Panc1 (cell line): ENCODE measurements around the gene DDIT3. TPM values are rescaled to one million over a fixed set of nuclear protein-coding genes. Genes with fewer than 3 reads are reported as not detected.

Experiments
- ATAC-seq: fragments of 200-7000 bp; cut with Tn5 transposase; 2 replicates; pipeline ENCODE4 v1.9.1; 2020; ENCODE audit warnings: mild to moderate bottlenecking, moderate library complexity
- BruUV-seq: library from RNA; stranded (reverse); fragments of 400-500 nt; replicated peaks from 2 replicates; lab custom pipeline; 2021; lab: Mats Ljungman, UMichigan
- CTCF ChIA-PET: fragments of 300-600 bp; sonication (Branson Sonifier 250); formaldehyde crosslinking; loops from one replicate; lab custom pipeline; 2022; ENCODE audit warnings: antibody characterized with exemption; lab: Charles Lee
- POLR2A ChIA-PET: fragments of 300-600 bp; sonication (Branson Sonifier 250); formaldehyde crosslinking; loops from one replicate; lab custom pipeline; 2022; ENCODE audit warnings: antibody characterized with exemption; lab: Charles Lee
- DNase-seq: peaks from one replicate; pipeline ENCODE4 v3.0.0-alpha.2; 2010; ENCODE audit warnings: low read depth, low spot score
- H3K27ac ChIP-seq: 2 replicates; pipeline ENCODE4 v1.5.1; 2011; ENCODE audit warnings: mild to moderate bottlenecking, low read length, inconsistent platforms
- H3K27me3 ChIP-seq: fragments of 200-500 bp; sonication (Bioruptor generic); 2 replicates; pipeline ENCODE4 v1.6.0; 2014; ENCODE audit warnings: low read length, inconsistent platforms; ENCODE audit not compliant: control insufficient read depth, insufficient read depth
- H3K36me3 ChIP-seq: fragments of 200-500 bp; sonication (Bioruptor generic); 2 replicates; pipeline ENCODE4 v1.5.1; 2014; ENCODE audit warnings: inconsistent platforms, mild to moderate bottlenecking, low read length, moderate library complexity; ENCODE audit not compliant: control insufficient read depth, insufficient read depth
- H3K4me1 ChIP-seq: 2 replicates; pipeline ENCODE4 v1.5.1; 2011; ENCODE audit warnings: inconsistent platforms, mild to moderate bottlenecking, low read length, moderate library complexity; ENCODE audit not compliant: control insufficient read depth, insufficient read depth
- H3K4me3 ChIP-seq, 2 experiments: 2 replicates each; pipeline ENCODE4 v1.5.1; 2011 to 2012; ENCODE audit warnings: low read depth in 2 of 2, low read length in 2 of 2, mild to moderate bottlenecking in 2 of 2, inconsistent platforms in 1 of 2, moderate library complexity in 1 of 2
- H3K9me3 ChIP-seq: fragments of 200-500 bp; sonication (Bioruptor generic); 2 replicates; pipeline ENCODE4 v1.5.1; 2014; ENCODE audit warnings: low read depth, mild to moderate bottlenecking, inconsistent platforms, low read length, moderate library complexity; ENCODE audit not compliant: control insufficient read depth, insufficient read depth
- CTCF ChIP-seq: fragments of 450-650 bp; IDR thresholded peaks from 2 replicates; pipeline ENCODE4 v1.5.1; 2017; ENCODE audit warnings: mild to moderate bottlenecking
- POLR2AphosphoS5 ChIP-seq: IDR thresholded peaks from 2 replicates; pipeline ENCODE4 v1.6.1; 2012; ENCODE audit warnings: mild to moderate bottlenecking, low read depth, low read length, moderate library complexity
- REST ChIP-seq, 2 experiments: IDR thresholded peaks; 2 replicates each; pipeline ENCODE4 v1.6.1; 2011 to 2012; ENCODE audit warnings: low read depth in 2 of 2, control low read depth in 1 of 2, low read length in 1 of 2, mild to moderate bottlenecking in 1 of 2, moderate library complexity in 1 of 2; ENCODE audit not compliant: insufficient read depth in 1 of 2
- SIN3A ChIP-seq: IDR thresholded peaks from 2 replicates; pipeline ENCODE4 v1.6.1; 2012; ENCODE audit warnings: low read depth, mild to moderate bottlenecking, low read length, moderate library complexity, borderline replicate concordance; ENCODE audit not compliant: insufficient read depth
- TCF7L2 ChIP-seq: IDR thresholded peaks from 2 replicates; pipeline ENCODE4 v1.6.1; 2011; ENCODE audit warnings: mild to moderate bottlenecking, low read depth, low read length, inconsistent platforms
- in situ Hi-C: cut with HindIII; loops from 2 replicates; pipeline ENCODE4 v1.10.0; 2016; ENCODE audit warnings: low sequenced_read_pairs, low pct_unique_long_range_greater_than_20kb
- intact Hi-C: fragments of 100-400 bp; cut with micrococcal nuclease; formaldehyde crosslinking; loops from one replicate; pipeline ENCODE4 v1.10.0; 2022; ENCODE audit not compliant: unreplicated experiment
- total RNA-seq: library from RNA; stranded (reverse); gene quantifications from one replicate; pipeline ENCODE4 v1.2.1, GENCODE V29; 2021; ENCODE audit not compliant: unreplicated experiment

The DDIT3 gene
- total RNA-seq, 1 experiment from 2014 or later = 47.2 TPM

GRCh38 chr12:57545809-57546437 is 25.6 kb upstream of the DDIT3 start:
- Histone ChIP-seq H3K36me3 (peaks cover 4% of the 10 kb centered on the region; the same call in 1 of the 2 replicates), H3K4me1 (peaks cover 20% of the 10 kb centered on the region), H3K4me3 (peak overlapping the region; percentile 88 to 98), H3K9me3 (no peaks in the 10 kb centered on the region), H3K27ac (peak overlapping the region; percentile 92), H3K27me3 (no peaks in the 10 kb centered on the region)
- in situ Hi-C loops (no loop called here), intact Hi-C loops (no loop called here)
- TF ChIP-seq TCF7L2 (no peak), CTCF (no peak), SIN3A (no peak), POLR2AphosphoS5 (no peak; the same call in 1 of the 2 replicates), REST (IDR thresholded peaks at IDR 0.05; ENCODE audit: insufficient read depth in 1 of 2, low read depth in 2 of 2, low read length in 1 of 2) (no peak)
- ATAC-seq (no peak), DNase-seq (no peak)
- CTCF ChIA-PET = no interaction called here
- BruUV-seq = no TSS peak
- POLR2A ChIA-PET = no interaction called here

DNA sequence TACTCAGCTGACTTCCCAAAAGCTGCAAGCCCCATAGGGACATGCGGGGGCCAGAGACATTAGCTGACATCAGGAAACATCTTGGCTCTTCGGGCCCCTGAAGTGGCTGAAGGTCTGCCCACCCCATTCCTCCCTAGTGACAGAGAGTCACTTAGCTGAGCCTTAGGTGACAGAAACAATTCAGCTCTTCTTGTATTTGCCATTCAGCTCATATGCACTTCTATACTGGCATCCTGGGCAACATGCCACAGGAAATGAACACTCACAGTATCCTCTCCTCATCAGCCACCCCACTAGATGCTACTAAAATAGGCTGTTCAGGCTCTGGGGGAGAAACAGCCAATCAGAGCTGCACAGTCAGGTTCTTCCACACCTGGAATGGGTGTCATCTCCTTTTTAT is 23.3 kb upstream of the DDIT3 start:
- no peak for DNase-seq
- POLR2A ChIA-PET = interaction anchor here (0.5 kb wide), 1 partner anchor 8 kb away, joined by 3 read pairs; no protein-coding TSS in a partner anchor
- Histone ChIP-seq H3K4me1 (peaks cover 20% of the 10 kb centered on the region), H3K27me3 (no peaks in the 10 kb centered on the region), H3K4me3 (no peak overlapping the region), H3K36me3 (peaks cover 7% of the 10 kb centered on the region), H3K27ac (no peak overlapping the region), H3K9me3 (no peaks in the 10 kb centered on the region)
- BruUV-seq = no TSS peak
- intact Hi-C loops = no loop called here
- TF ChIP-seq POLR2AphosphoS5 (no peak), TCF7L2 (no peak)
- CTCF ChIA-PET = no interaction called here
- in situ Hi-C loops = no loop called here
- ATAC-seq = no peak

- intact Hi-C loops = no loop called here
- H3K36me3 ChIP-seq = peaks cover 7% of the 10 kb centered on the region
- ATAC-seq = no peak
Observed at GRCh38 chr12:57541717-57542116, 21.4 kb upstream of the DDIT3 start.

More at GRCh38 chr12:57541717-57542116, 21.4 kb upstream of the DDIT3 start:
- no peak overlapping the region for H3K27ac ChIP-seq
- H3K4me1 ChIP-seq = peaks cover 14% of the 10 kb centered on the region
- BruUV-seq = no TSS peak
- no peak overlapping the region for H3K4me3 ChIP-seq
- CTCF ChIA-PET = no interaction called here
- POLR2A ChIA-PET = no interaction called here
- H3K27me3 ChIP-seq = no peaks in the 10 kb centered on the region
- in situ Hi-C loops = no loop called here
- H3K9me3 ChIP-seq = no peaks in the 10 kb centered on the region
- DNase-seq = no peak
- no peak for TF ChIP-seq CTCF
- TF ChIP-seq SIN3A = no peak
